ENCODE measurements around the gene COX20. TPM values are rescaled to one million over a fixed set of nuclear protein-coding genes. Genes with fewer than 3 reads are reported as not detected.

COX20 gene
- total RNA-seq, 4 donors from 2014 or later = 12.3 to 194 (median 36.4) TPM

DNA sequence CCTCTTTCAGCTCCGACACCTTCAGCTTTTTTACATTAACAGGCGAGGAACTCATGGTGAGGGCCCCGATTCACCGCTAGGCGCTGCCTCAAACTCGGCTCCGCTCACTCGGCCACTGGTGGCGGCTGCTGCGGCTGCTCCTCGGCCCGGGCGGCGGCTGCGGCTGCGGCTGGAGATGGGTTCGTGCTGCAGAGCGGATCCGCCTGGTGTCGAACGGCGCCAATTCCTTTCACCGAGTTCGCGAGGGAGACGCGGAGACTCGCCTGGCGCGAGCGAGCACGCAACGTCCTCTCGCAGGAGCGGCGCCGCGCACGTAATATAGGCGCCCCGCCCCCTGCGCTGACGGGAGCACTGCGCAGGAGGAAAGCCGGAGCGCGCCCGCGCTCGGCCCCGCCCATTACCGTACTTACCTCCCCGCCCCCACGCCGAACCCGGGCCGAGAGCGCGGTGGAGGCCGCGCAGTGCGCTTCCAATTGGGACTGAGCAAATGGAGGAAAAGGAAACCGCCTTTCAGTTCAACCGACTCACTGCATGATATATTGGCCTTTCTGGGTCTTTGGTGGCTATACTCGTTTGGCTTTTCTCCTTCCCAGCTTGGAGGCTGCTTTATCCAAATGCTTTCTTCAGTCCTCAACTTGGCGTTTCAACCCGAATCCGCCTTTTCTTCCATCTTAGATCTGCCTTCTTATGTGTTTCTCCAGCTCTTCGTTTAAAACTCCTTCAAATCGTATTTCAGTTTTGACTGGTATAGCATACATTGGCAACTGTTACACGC is 29.0 kb downstream of the COX20 start, which contains the start of gene HNRNPU:
HNRNPU (minus strand) TSS at position 291 of the 775 bp plus-strand sequence; CDS start at position 55, 236 bp downstream.
- peaks cover 6 to 10% of the 10 kb centered on the region in 2 donors for H3K4me1 ChIP-seq
- peak within 1 kb of the TSS; percentile 99 to 100 for H3K27ac ChIP-seq
- no peaks in the 10 kb centered on the region for H3K27me3 ChIP-seq
- TF ChIP-seq, protein P1, sequence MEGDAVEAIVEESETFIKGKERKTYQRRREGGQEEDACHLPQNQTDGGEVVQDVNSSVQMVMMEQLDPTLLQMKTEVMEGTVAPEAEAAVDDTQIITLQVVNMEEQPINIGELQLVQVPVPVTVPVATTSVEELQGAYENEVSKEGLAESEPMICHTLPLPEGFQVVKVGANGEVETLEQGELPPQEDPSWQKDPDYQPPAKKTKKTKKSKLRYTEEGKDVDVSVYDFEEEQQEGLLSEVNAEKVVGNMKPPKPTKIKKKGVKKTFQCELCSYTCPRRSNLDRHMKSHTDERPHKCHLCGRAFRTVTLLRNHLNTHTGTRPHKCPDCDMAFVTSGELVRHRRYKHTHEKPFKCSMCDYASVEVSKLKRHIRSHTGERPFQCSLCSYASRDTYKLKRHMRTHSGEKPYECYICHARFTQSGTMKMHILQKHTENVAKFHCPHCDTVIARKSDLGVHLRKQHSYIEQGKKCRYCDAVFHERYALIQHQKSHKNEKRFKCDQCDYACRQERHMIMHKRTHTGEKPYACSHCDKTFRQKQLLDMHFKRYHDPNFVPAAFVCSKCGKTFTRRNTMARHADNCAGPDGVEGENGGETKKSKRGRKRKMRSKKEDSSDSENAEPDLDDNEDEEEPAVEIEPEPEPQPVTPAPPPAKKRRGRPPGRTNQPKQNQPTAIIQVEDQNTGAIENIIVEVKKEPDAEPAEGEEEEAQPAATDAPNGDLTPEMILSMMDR (IDR thresholded peaks at IDR 0.05) = peak in 2 of 4 experiments; percentile 35 to 54
- peak; percentile 98 to 100 for TF ChIP-seq POLR2A (IDR thresholded peaks at IDR 0.05)
- no peaks in the 10 kb centered on the region for H3K36me3 ChIP-seq
- peak; percentile 96 to 97 for DNase-seq
- intact Hi-C loops (cut with DNase I; ENCODE audit: low total_unique reads) = loop anchor here (2.0 kb wide), 2 partner anchors 30 to 106 kb away; partner anchors contain the start of gene COX20
- H3K9me3 ChIP-seq = no peaks in the 10 kb centered on the region
- H3K4me3 ChIP-seq = peak within 1 kb of the TSS; percentile 93 to 94

DNA sequence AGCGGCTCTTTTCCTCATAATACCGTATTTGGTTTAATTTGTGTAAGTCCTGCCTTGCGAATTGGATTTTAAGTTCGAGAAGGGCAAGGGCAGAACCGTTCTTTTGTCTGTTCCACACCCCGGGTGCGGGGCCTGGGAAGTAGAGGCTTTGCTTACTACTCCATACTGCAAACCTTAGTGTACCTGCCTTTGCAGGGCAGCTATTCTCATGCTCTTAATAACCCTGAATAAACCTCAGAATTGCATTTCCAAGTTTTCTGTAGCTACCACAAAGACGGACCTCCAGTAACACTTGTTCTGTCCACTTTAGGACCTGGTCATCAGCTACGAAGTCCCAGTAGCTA is 29.5 kb downstream of the COX20 start:
- peak; percentile 20 to 38 for DNase-seq
- TF ChIP-seq POLR2A (IDR thresholded peaks at IDR 0.05) = no peak
- TF ChIP-seq, protein P1 (IDR thresholded peaks at IDR 0.05) = no peak
- H3K4me3 ChIP-seq = peak overlapping the region; percentile 93 to 94
- intact Hi-C loops (cut with DNase I; ENCODE audit: low total_unique reads) = loop anchor here (2.0 kb wide), 2 partner anchors 30 to 106 kb away; partner anchors contain the start of gene COX20
- peaks cover 2 to 5% of the 10 kb centered on the region in 2 donors for H3K4me1 ChIP-seq
- peak overlapping the region; percentile 99 to 100 for H3K27ac ChIP-seq
- no peaks in the 10 kb centered on the region for H3K36me3 ChIP-seq
- no peaks in the 10 kb centered on the region for H3K27me3 ChIP-seq
- no peaks in the 10 kb centered on the region for H3K9me3 ChIP-seq

GRCh38 chr1:244865820-244866219 is 30.4 kb downstream of the COX20 start:
- TF ChIP-seq, protein P1 (IDR thresholded peaks at IDR 0.05) = no peak
- TF ChIP-seq POLR2A (IDR thresholded peaks at IDR 0.05) = no peak
- H3K27ac ChIP-seq = peak overlapping the region; percentile 99 to 100

DNA sequence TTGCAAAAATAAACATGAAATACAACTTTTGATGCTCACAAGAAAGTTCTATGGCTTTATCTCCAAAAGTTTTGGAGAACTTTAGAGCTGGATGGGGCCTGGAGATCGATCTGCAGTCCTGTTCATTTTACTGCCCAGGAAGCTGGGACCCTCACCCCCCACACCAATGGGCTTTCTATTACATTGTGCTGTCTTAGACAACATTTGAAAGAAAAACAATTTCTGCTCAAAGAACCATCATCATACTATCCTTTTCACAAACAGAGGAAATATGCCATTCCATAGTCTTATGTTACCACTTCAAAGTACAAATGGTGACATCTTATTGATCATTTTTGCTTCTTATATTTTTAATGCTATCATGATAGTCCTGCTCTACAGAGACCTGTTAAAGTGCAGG is 30.9 kb downstream of the COX20 start:
- H3K27ac ChIP-seq = peak overlapping the region; percentile 99 to 100
- intact Hi-C loops (cut with DNase I; ENCODE audit: low total_unique reads) = no loop called here
- no peak for DNase-seq

More at GRCh38 chr1:244865820-244866219, 30.4 kb downstream of the COX20 start:
- intact Hi-C loops (cut with DNase I; ENCODE audit: low total_unique reads) = loop anchor here (2.0 kb wide), 2 partner anchors 31 to 105 kb away; partner anchors contain the start of gene COX20
- Histone ChIP-seq H3K36me3 (no peaks in the 10 kb centered on the region), H3K4me1 (no peaks in the 10 kb centered on the region), H3K27me3 (no peaks in the 10 kb centered on the region), H3K4me3 (no peak overlapping the region), H3K9me3 (no peaks in the 10 kb centered on the region)
- no peak for DNase-seq

More for the DNA sequence above, 30.9 kb downstream of the COX20 start:
- no peaks in the 10 kb centered on the region for H3K36me3 ChIP-seq
- H3K4me3 ChIP-seq = no peak overlapping the region
- no peaks in the 10 kb centered on the region for H3K27me3 ChIP-seq
- H3K9me3 ChIP-seq = no peaks in the 10 kb centered on the region
- TF ChIP-seq, protein P1 (IDR thresholded peaks at IDR 0.05) = no peak
- no peak for TF ChIP-seq POLR2A (IDR thresholded peaks at IDR 0.05)
- no peaks in the 10 kb centered on the region for H3K4me1 ChIP-seq

Measured in uterus (tissue), 4 donors.